ENCODE measurements around the gene COX6A2. TPM values are rescaled to one million over a fixed set of nuclear protein-coding genes. Genes with fewer than 3 reads are reported as not detected.

The COX6A2 gene
- total and polyA plus RNA-seq, 12 donors: 2.8 to 5.2 TPM; not detected in 10

GRCh38 chr16:31388535-31388934 is 39.6 kb downstream of the COX6A2 start:
- no peak for TF ChIP-seq CTCF (IDR thresholded peaks at IDR 0.05)
- no peak for TF ChIP-seq POLR2A (IDR thresholded peaks at IDR 0.05)
- 49 to 62% (median 58%) methylated on average over 2 of the region's 2 CpGs for WGBS, 4 donors
- Histone ChIP-seq H3K36me3 (replicated peaks in 1 of 2) (no peaks in the 10 kb centered on the region), H3K27ac (no peak overlapping the region), H3K4me3 (no peak overlapping the region), H3K27me3 (no peaks in the 10 kb centered on the region), H3K4me1 (replicated peaks in 1 of 2) (no peaks in the 10 kb centered on the region), H3K9me3 (replicated peaks in 1 of 3) (no peaks in the 10 kb centered on the region)
- DNase-seq: no peak
- intact Hi-C loops (cut with DNase I): no loop called here

- Histone ChIP-seq H3K36me3 (replicated peaks in 1 of 2) (no peaks in the 10 kb centered on the region), H3K4me1 (replicated peaks in 1 of 2) (no peaks in the 10 kb centered on the region), H3K27me3 (no peaks in the 10 kb centered on the region), H3K4me3 (no peak overlapping the region), H3K9me3 (replicated peaks in 1 of 3) (no peaks in the 10 kb centered on the region), H3K27ac (no peak overlapping the region)
- intact Hi-C loops (cut with DNase I): no loop called here
- DNase-seq: no peak
- WGBS, 4 donors: 48 to 51% (median 49%) methylated on average over 6 of the region's 6 CpGs
- no peak for TF ChIP-seq CTCF (IDR thresholded peaks at IDR 0.05)
- TF ChIP-seq POLR2A (IDR thresholded peaks at IDR 0.05): no peak
These were observed 41.8 kb downstream of the COX6A2 start for GRCh38 chr16:31386157-31386984.

DNA sequence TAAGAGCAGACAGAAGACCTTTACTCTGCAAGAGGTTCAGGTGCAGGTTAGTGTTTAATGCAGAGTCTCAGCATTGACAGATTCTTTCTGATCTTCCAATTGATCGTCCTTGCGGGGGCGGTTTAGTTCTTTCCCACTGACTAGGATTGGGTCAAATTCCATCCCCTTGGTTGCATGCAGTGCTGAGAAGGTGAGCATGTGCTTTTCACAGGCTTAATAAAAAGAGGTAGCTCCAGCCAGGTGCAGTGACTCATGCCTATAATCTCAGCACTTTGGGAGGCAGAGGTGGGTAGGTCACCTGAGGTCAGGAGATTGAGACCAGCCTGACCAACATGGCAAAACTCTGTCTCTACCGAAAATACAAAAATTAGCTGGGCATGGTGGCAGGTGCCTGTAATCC is 42.5 kb downstream of the COX6A2 start:
- Histone ChIP-seq H3K36me3 (replicated peaks in 1 of 2) (no peaks in the 10 kb centered on the region), H3K4me1 (replicated peaks in 1 of 2) (no peaks in the 10 kb centered on the region), H3K27ac (no peak overlapping the region), H3K4me3 (no peak overlapping the region), H3K27me3 (no peaks in the 10 kb centered on the region), H3K9me3 (replicated peaks in 1 of 3) (no peaks in the 10 kb centered on the region)
- no peak for TF ChIP-seq POLR2A (IDR thresholded peaks at IDR 0.05)
- TF ChIP-seq CTCF (IDR thresholded peaks at IDR 0.05): no peak
- intact Hi-C loops (cut with DNase I): no loop called here
- WGBS, 4 donors: 69 to 81% (median 74%) methylated on average over 4 of the region's 4 CpGs
- no peak for DNase-seq

DNA sequence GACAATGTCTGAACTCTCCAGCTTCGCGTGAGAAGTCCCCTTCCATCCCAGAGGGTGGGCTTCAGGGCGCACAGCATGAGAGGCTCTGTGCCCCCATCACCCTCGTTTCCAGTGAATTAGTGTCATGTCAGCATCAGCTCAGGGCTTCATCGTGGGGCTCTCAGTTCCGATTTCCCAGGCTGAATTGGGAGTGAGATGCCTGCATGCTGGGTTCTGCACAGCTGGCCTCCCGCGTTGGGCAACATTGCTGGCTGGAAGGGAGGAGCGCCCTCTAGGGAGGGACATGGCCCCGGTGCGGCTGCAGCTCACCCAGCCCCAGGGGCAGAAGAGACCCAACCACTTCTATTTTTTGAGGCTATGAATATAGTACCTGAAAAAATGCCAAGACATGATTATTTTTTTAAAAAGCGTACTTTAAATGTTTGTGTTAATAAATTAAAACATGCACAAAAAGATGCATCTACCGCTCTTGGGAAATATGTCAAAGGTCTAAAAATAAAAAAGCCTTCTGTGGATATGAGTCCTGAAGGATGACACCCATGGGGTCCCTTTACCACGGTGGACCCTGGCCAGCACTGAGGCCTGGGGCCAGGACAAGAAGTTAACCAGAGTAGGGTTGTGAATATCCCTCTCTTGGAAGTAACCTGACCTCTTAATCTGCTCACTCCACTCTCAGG is 45.5 kb downstream of the COX6A2 start:
- intact Hi-C loops (cut with DNase I): no loop called here
- H3K4me3 ChIP-seq: no peak overlapping the region
- no peaks in the 10 kb centered on the region for H3K4me1 ChIP-seq (replicated peaks in 1 of 2)
- H3K27me3 ChIP-seq: no peaks in the 10 kb centered on the region
- no peaks in the 10 kb centered on the region for H3K9me3 ChIP-seq (replicated peaks in 1 of 3)
- peak; percentile 55 to 79 (median 69) for DNase-seq
- H3K27ac ChIP-seq: no peak overlapping the region
- peak; percentile 37 to 65 (median 54) for TF ChIP-seq CTCF (IDR thresholded peaks at IDR 0.05)
- no peak for TF ChIP-seq POLR2A (IDR thresholded peaks at IDR 0.05)
- WGBS, 4 donors: 26 to 34% (median 26%) methylated on average over 10 to 14 of the region's 14 CpGs
- H3K36me3 ChIP-seq (replicated peaks in 1 of 2): no peaks in the 10 kb centered on the region

All from adrenal gland (tissue), 12 donors.